Suprapubic skin (tissue), 3 donors: ENCODE measurements around the gene ALOX15.
"Not testable (repeated sequence)": the region's sequence is repeated elsewhere in the genome, so short reads cannot be mapped to it uniquely, and the experiment has no call there.

ENCODE experiments used
- POLR2AphosphoS5 ChIP-seq, 3 donors: sonication (generic); formaldehyde crosslinking; IDR thresholded peaks; one replicate each; pipeline ENCODE4 v1.6.1; 2017; ENCODE audit warnings: antibody characterized with exemption in 3 of 3
- TF ChIP-seq, protein P1 (sequence below), 2 donors: fragments of 200-600 bp in 1 of 2; fragments of 450-650 bp in 1 of 2; sonication (generic) in 1 of 2; IDR thresholded peaks; one replicate each; pipeline ENCODE4 v1.5.1; 2016 to 2019; ENCODE audit warnings: antibody characterized with exemption in 2 of 2, mild to moderate bottlenecking in 1 of 2, moderate library complexity in 1 of 2

DNA sequence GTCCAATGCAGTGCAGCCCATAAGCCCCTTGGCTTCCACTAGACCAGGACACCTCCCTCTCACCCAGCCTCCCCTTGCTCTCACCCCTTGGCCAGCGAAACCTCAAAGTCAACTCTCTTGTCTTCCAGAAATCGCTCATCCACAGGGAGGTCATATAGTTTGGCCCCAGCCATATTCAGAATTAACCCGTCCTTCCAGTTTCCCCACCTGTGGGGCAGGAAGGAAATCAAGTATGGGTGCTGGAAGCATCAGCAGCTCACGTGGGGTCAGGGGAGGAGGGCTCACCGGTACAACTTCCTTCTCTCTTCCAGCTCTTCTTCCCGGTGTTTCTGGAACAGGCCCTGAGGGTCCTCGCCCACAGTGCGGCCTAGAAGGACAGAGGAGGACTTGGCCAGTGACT is 2.7 kb downstream of the ALOX15 start:
- TF ChIP-seq, protein P1, sequence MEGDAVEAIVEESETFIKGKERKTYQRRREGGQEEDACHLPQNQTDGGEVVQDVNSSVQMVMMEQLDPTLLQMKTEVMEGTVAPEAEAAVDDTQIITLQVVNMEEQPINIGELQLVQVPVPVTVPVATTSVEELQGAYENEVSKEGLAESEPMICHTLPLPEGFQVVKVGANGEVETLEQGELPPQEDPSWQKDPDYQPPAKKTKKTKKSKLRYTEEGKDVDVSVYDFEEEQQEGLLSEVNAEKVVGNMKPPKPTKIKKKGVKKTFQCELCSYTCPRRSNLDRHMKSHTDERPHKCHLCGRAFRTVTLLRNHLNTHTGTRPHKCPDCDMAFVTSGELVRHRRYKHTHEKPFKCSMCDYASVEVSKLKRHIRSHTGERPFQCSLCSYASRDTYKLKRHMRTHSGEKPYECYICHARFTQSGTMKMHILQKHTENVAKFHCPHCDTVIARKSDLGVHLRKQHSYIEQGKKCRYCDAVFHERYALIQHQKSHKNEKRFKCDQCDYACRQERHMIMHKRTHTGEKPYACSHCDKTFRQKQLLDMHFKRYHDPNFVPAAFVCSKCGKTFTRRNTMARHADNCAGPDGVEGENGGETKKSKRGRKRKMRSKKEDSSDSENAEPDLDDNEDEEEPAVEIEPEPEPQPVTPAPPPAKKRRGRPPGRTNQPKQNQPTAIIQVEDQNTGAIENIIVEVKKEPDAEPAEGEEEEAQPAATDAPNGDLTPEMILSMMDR (IDR thresholded peaks at IDR 0.05): not testable (repeated sequence)
- TF ChIP-seq POLR2AphosphoS5 (IDR thresholded peaks at IDR 0.05): not testable (repeated sequence)
